ENCODE measurements around the gene NDUFB8.
A peak's percentile ranks its signal among the peaks of the same experiment; 100 is the strongest.
"Not testable (repeated sequence)": the region's sequence is repeated elsewhere in the genome, so short reads cannot be mapped to it uniquely, and the experiment has no call there.

The NDUFB8 gene

DNA sequence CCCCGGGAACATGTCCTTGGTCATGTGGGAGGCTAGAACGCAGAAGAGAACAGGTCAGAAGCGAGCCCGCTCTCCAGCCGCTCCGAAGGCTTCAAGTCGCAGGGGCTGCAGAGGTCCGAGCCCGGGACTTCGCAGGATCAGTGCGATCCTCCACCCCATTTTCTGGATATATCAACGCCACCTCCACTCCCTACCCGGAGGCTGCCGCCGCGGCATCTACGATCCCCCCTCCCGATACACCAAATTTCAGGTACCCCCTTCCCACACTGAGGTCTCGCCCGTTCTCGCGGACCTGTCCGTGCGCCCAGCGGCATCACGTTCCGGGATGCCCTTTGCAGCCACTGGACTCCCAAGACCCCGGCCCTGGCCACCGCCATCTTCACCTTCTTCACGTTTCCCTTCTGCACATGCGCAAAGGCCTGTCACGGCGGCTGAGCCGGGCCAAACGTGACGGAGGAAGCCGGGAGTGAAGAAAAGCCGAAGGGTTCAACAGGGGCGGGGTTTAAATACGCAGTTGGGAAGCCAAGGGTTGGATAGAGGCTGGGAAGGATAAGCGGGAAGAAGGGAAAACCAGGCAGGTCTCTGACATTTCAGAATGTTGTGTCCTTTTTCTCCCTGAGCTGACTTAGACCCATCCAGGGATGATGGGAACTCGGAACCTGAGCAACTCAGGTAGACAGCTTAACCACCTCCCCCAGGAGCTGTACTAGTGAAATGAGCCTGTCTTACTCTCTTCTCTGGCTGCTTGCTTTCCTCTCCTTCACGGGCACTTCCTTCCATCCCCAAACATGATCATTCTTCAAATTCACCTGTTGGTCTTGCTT is at the start of gene NDUFB8:
TSS of gene NDUFB8 (minus strand) at position 397 of the 824 bp plus-strand sequence. CDS start at position 377, 20 bp downstream.
- DNase-seq (ENCODE audit: low spot score), result peak; percentile 93

DNA sequence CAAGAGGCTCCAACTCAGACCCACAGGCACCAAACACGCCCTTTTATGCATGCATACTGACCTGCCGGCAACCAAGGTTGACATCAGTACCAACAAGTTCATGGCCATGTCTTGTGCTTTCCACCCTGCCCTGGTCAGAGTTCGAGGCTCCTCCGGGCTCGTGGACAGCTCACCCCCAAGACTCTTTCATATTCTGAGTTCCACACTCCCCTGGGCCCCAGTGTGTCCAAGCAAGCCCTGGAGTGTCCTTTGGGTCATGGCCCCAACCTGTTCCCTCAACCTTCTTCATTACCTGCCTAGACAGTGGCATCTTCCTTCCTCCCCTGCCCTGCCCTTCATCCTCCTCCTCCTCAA is 46.6 kb upstream of the NDUFB8 start:
- DNase-seq (ENCODE audit: low spot score), result no peak

DNA sequence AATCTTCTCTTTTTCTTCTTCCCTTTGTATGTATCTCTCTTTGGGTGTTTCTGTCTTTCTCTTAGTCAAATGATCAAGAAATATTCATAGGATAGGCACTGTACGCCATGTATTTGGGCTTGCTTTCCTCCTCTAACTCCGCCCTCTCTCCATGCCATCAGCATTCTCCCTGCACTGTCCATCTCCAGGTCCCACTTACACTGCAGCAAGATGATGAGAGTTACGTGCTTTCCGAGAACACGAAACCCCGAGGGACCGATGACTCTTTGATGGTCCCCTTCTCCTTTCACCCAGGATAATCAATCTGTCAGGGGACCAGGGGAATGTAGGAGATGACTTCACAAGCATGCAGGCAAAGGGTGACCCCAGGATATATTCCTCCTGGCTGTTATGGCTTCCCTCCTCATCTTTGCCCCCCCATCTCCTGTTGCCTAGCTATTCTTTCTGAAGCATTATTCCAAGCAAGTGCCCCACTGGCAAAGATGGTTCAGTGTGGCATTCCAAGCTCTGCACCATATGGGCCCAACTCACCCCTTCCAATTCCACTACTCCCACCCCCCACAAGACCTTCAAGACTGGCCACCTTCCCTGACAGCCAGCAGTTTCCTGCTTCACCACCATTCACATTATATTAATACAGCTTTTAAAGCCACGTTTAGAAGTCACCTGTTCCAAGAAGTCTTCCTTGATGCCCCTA is 46.1 kb upstream of the NDUFB8 start:
- no peak for DNase-seq (ENCODE audit: low spot score)

DNA sequence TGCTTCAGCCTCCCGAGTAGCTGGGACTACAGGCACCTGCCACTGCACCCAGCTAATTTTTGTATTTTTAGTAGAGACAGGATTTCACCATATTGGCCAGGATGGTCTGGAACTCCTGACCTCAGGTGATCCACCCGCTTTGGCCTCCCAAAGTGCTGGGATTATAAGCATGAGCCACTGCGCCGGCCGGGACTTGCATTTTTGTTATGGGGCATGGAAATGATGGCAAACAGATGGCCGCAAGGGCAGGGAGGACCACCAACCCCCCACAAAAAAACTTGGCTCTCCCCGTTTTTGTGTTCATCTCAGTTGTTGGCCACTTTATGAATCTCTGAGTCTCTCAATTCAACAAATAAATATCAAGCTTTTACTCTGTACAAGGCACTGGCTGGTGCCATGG is 45.5 kb upstream of the NDUFB8 start:
- not testable (repeated sequence) for DNase-seq (ENCODE audit: low spot score)

DNA sequence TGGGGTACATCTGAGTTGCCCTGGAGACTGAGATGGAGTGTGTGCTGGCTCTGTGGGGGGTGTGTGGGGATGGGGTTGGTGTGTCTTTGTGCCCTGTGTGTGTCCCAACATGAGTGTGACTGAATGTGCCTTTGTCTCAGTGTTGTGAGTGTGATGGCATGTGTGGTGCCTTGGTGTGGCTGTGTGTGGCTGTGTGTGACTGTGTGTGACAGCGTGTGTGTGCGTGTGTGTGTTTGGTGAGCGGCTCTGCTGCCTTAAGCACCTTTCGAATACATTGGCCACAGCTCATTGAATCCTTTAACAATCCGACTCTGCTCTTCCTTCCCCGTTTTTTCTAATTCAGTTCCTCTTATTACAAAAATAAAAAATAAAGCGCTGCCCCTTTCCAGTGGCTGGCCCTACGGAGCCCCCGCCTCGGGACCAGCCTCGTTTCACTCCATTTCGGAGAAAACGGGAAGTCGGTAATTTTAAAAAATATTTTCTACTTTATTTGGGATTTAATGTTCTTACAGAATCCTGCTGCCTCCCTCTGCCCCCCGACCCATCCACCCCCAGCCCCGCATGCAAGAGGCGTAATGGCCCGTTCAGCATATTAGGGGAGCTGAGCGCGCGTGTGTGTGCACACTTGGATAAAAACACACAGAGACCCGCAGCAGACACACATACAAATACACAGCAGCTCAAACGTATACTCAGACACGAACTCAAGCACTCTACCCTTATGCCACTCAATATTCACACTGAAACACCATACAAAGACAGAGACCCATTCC is 41.6 kb upstream of the NDUFB8 start:
- DNase-seq (ENCODE audit: low spot score), result no peak

DNA sequence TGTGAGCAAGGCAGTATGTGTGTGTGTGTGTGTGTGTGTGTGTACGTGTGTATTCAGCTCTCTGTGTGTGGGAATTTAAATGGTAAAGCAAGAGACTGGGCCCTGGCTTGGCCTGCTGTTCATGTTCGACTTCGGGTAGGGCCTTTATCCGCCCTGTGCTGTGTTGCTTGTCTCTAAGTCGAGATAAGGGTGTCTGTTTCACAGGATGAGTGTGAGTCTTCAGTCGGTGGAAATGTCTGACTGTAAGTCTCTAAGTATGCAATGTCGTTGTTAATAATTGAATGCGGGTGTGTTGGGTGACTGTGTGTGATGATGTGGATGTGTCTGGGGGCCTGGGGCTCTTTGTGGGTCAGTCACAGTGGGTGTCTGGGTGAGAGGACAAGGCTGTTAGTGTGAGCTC is 40.8 kb upstream of the NDUFB8 start:
- no peak for DNase-seq (ENCODE audit: low spot score)

DNA sequence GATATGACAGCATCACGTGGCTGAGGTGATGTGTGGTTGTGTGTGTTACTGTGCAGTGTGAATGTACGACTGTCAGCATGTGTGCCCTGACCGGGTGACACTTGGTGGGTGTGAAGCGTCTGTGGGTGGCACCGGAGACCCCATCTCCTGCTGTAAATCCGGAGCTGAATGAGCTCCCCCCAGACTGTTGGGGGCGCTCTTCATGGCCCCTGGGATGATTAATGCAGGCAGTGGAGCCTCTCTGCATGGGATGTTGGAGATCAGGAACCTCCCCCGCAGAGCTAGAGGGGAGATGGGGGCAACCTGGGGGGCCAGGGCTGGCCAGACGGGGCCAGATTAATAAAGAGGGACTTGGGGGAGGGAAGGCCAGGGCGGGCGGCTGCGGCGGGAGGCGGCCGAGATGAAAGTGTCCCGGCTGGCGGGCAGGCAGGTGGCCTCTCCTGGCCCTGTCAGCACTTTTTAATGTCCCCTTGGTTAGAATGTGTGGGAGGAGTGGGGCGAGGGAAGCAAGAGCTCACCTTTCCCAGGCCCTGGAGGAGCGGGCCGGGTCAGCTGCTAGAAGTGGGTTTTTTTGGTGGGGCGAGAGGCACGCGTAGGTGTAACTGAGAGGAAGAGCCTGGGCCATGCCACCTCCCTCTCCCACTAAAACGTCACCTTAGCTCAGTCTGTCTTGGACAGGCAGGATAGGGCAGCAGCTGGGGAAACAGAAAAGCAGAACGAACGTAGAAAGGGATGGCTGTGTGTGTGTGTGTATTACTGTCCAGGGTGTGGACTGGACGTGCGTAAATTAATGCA is 40.2 kb upstream of the NDUFB8 start:
- no peak for DNase-seq (ENCODE audit: low spot score)

DNA sequence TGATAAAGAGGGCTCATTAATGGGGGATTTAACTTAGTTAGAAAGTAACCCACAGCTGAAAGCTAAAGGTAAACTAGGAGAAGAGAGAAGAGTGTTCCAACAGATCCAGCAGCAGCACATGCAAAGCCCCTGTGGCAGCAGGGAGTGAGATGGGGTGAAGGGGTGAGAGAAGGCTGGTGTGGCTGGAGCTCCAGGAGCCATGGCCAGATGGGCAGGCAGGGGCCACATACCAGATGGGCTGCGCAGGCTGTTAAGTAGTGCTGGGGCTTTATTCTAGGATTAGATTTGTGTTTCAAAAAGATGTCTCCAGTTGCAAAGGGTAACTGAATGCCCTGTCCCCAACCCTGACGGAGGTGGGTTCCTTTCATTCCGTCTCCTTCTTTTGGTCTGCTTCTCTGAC is 39.2 kb upstream of the NDUFB8 start:
- no peak for DNase-seq (ENCODE audit: low spot score)

DNA sequence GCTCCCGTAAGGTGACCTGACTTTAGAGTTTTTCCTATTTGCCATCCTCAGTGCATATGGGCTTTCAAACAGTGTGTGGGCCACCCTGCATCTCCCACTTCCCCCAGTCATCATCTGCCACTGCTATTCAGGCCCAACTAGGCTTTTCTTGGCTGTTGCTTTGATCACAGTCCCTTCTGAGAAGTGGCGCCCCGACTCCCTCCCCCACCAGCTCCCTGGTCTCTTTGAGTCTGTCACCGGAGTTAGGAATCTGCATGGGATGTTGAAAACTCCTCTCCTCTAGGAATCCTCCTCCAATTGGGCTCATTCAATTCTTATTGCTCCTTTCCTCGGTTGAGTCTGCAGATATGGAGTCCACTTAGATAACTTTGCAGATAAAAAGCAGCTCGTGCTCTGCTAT is 38.2 kb upstream of the NDUFB8 start:
- no peak for DNase-seq (ENCODE audit: low spot score)

DNA sequence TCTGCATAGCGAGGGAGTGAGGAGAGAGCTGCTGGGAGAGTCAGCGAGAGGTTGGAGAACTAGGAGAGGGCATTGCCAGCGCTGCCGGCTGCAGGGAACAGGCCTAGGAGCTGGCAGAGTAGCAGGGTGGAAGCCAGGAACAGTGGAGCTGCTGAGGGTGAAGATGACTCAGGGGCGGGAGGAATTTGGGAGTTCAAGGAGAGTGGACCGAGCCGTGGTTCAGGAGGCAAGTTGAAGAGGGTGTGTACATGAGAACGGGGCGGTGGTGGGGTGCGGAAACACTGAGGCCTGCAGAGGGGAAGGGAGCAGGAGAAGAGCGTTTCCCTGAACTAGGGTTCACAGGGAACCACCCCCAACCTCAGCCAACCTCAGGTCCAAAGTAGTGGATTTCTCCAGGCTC is 37.6 kb upstream of the NDUFB8 start:
- DNase-seq (ENCODE audit: low spot score), result peak; percentile 24

DNA sequence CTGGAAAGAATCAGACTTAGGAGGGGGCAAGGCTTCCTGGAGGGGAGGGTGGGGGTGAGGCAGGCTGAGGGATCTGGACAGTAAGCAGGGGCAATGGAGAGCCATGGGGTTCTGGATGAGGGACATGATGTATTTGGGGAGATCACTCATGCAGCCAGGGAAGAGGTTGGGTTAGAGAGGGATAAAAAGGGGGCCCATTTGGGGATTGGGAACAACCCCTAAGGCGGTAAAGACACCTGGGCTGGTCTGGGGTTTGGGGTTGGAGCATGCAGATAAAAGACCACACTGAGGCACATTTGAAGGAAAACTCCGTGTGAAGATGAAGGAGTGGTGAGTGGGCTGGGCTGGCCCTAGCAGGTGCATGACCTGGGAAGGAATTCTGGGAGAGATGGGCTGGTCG is 36.9 kb upstream of the NDUFB8 start:
- no peak for DNase-seq (ENCODE audit: low spot score)

DNA sequence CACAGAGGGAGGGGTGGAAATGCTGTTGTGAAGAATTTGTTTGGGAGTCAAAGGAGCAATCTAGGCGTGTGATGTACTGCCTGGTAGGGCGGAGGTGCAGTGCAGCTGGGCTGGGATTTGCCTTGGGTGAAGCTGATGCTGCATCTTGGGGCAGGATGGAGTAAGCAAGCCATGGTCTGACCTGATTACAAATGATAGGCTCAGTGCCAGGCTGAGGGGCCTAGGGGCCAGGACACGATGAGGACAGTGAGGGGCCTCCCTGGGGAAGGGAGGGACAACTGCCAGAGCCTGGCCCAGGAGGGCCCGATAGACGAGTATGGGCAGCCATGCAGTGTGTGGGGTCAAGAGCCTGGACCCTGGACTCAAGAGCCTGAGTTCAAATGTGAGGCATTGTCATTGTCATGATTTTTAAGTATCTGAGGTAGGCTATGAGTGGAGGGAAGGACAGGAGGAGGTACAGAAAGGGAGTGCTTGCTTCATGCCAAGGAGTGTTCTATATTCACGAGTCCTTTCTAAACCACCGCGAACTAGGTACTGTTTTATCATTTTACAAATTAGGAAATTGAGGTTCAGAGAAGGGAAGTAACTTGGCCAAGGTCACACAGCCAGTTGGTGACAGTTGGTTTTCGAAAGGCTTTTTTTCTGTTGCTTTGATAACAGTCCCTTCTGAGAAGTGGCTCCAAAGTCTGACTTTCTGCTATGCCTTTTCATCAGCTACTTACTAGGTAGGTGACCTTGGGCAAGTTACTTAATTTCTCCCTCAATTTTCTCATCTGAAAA is 35.7 kb upstream of the NDUFB8 start:
- no peak for DNase-seq (ENCODE audit: low spot score)

DNA sequence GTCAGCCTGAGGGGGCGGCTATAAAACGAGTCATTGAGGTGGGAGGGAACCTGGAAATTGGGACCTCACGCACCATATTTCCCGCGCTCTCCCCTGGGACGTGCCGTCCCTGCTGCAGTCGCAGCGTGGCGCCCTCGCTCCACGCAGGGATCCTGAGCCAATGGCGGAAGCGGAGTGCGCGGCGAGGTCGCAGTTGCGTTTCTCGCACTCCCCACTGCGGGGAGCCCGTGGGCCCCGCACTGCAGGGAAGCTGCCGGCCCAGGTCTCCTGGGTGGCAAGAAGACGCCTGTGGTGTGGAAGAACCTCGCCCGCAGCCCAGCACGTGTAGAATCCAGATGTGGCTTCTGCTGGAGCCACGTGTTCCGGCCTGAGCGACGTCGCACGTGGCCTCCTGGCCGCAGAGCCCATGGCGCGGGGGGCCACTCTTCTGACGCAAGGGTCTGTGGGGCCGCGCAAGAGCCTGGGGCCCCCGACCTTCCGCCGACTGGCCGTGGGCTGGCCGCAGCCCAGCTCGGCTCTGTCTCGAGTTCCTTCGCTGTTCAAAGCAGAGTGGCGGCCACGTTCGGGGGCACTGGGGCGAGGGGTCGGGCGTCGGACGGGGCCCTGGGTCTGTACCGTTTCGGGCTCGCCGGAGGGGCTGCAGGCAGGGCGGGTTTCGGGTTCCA is 32.5 kb upstream of the NDUFB8 start:
- DNase-seq (ENCODE audit: low spot score), result peak; percentile 48

DNA sequence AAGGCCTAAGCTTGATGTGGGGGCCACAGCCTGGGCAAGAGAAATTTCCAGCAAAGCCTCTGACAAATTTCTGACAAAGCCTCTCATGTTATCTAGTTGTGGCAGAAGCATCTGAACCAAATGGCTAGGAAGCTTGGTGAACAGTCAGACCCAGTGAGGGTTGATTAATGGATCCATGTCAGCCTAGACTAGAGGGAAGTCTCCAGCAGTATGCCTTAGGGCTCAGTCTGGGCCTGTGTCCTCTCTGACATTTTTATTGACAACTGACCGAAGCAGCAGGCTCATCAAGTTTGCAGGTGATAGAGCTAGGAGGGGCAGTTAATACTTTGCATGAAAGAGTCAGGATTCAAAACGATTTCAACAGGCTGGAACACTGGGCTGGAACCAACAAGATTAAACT is 31.3 kb upstream of the NDUFB8 start:
- DNase-seq (ENCODE audit: low spot score), result no peak

DNA sequence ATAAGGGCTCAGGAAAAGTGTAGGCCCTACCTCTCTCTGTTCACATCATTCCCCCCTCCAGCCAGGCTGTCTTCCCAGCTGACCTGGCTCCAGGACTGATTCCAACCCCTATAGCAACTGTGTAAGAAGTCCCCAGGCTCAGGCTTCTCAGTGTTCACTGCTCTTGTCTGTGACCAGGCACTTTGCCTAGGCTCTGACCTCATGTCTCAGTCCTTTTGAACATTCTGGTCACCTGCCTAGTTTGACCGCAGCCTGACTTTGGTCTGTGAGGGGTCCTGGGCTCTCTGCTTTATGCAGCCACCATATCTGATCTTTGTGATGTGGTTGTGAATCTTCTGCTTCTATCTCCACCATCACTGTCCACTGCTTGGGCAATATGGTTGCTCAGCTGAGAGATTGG is 30.6 kb upstream of the NDUFB8 start:
- no peak for DNase-seq (ENCODE audit: low spot score)

DNA sequence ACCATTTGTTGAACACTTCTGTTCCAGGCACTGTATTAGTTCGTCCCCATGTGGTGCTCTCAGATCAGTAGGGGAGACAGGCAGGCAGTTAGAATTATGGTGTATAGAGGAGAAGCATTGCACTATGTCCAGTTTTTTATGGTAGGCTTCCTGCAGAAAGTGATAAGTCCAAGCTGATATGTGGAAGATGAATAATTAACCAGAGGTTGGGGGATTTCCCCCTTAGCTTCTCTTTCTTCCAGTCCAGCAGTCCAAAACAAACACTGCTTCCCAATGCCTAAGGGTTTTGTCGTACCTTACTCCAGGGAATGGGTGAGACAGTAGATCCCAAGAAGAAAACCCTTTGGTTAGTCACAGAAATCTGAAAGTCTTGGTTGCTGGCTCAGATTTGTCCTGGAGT is 25.2 kb upstream of the NDUFB8 start:
- DNase-seq (ENCODE audit: low spot score), result no peak

DNA sequence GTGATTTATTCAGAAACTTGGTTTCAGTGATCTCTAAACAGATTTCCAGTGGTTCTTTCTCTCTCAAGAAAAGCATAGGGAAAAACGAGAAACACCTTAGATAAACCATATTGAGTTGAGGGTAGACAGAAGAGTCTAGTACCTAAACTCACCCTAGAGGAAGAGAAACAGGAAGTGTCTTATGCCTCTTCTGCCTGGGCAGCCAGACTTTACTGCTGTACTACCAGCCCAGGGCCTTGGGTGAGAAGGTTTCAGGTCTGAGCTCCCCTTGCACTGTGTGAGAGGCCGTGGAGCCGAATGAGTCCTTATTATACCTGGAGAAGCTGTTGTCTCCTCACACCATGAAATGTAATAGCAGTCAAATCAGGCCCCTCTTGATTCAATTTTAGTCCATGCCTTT is 24.3 kb upstream of the NDUFB8 start:
- no peak for DNase-seq (ENCODE audit: low spot score)

DNA sequence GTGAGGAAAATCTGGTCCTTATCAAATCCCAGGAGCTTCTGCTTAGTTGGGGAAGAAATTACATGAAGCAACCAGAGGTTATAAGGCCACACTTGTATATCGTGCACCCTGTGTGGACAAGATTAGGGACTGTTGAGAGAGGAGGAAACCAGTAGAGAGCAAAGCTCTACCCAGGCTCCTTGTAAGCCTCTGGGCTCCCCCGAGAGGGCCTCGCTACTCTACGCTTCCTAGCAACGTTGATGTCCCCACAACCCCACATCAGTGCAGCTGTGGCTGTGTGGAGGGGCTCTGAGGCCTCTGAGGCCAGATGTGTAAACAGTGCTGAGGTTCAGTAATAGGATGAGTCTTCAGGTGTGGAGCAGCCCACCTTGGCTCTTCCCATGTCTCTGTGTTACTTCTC is 22.1 kb upstream of the NDUFB8 start:
- DNase-seq (ENCODE audit: low spot score), result no peak

DNA sequence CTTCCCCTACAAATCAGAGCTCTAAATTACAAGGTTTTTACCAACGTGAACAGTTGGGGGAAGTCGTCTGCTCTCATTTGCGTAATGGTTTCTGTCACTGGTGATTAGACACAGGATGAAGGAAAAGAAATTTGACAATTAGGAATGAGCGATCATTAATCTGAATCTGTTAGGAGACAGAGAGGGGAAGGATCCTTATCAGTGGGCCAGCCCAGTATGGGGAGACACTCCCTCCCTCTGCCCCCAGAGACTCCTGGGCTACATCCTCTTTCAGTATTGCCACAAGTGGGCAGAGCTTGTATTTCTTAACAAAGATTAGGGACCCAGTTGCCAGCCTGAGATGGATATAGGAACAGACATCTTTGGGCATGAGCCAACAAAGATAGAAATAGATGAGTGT is 21.5 kb upstream of the NDUFB8 start:
- DNase-seq (ENCODE audit: low spot score), result no peak

DNA sequence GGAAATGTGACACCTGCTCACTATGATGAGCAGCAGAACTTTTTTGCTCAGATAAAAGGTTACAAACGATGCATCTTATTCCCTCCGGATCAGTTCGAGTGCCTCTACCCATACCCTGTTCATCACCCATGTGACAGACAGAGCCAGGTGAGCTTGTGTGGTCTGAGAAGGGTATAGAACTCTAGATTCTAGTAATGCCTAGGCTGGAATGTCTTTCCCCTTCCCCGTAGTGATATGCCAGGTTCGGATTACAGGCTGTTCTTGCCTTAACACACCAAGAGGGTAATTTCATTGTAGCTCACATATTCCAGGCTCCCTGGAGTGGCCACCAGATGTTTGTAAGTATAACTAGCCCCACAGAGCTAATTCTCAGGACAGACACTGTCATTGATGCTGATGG is 15.3 kb upstream of the NDUFB8 start:
- DNase-seq (ENCODE audit: low spot score), result no peak

DNA sequence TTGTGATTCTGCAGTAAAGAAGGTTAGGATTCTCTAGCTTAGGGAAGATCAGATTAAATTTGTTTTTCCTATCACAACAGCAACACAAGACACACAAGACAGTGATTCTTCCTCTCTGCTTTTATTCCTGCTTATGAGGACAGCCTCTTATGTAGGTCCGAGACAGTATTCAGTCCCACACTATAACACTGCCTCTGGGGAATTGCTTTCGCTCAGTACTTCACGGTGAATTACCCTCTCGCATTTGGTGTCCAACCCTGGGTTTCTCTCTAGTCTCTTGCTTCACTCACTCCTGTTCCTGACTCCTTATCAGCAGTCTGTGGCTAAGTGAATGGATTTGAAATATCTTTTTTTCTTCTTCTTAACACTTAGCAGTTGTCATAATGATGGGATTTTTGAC is 7.8 kb upstream of the NDUFB8 start:
- no peak for DNase-seq (ENCODE audit: low spot score)

All from AG08395 (cell line).